C1 segment of cervical spinal cord (tissue), 14 donors: Measurements from ENCODE around the gene BCAS3.
A peak's percentile ranks its signal among the peaks of the same experiment; 100 is the strongest.
"Not testable (repeated sequence)": the region's sequence is repeated elsewhere in the genome, so short reads cannot be mapped to it uniquely, and the experiment has no call there.

Experiments
- DNase-seq, 14 donors: peaks; one replicate each; lab custom pipeline; 2025; lab: John Stamatoyannopoulos, UW

The BCAS3 gene

DNA sequence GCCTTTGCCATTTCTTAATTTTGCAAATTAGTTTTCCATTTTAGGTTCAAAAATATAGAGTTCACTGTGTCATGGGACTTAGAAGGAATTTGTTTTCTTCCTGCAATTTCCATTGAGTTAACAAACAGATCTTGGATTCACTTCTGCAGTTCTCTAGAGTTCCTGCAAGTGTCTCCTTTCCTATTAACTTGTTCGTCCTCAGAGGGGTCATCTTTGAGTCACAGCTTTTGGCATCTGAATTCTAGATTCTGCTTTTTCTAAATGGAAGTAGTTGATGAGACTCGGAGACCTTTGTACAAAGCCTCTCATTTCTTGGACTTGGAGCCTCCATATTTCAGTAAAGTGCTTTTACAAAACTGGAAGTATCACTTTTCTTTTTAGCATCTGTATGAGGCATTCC lies 323.3 kb downstream of the BCAS3 start:
- DNase-seq = no peak

DNA sequence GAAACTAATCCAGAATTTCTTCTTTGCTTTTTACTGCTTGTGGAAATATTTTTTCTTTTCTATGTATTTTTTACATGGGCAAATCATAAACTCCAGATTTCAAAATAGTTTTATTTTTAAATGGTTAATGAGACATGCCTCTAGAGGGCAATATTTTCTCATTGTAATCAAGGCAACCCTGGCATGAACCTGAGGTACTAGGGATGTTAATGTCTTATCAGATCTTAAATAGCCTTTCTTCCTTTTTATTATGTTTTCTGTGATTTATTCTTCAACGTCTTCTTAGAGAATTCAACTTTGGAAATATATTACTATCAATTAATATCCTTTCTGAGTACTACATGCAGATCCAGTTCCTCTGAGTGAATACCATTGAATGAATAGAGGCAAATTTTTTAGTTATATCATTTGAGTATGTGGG lies 324.7 kb downstream of the BCAS3 start:
- DNase-seq = no peak

DNA sequence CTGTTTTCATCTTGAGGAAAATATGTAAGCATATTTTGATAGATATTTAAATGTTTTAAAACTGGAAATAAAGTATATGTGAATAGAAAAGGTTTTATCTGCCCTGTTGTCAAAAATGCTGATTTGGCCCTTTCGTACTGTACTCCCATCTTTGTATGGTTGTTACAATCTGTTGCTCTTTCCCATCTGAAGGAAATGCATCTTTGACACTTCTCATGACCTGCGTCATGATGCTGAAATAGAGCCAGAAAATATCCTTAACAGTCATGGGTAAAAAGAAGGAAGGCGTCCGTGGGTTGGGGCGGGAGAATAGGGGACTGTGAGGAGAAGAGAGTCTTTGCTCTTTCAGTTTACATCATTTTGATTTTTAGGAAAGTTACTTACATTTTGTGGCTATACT lies 327.7 kb downstream of the BCAS3 start:
- no peak for DNase-seq

DNA sequence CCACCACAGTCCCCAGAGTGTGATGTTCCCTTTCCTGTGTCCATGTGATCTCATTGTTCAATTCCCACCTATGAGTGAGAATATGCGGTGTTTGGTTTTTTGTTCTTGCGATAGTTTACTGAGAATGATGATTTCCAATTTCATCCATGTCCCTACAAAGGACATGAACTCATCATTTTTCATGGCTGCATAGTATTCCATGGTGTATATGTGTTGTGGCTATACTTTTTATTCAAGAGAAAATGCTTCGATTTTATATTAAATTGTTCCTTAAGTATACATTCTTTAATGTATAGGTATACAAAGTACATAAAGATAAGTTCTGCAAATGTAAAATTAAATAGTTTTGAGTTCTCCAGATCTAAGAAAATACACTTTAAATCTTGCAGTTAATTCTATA lies 328.3 kb downstream of the BCAS3 start:
- not testable (repeated sequence) for DNase-seq

DNA sequence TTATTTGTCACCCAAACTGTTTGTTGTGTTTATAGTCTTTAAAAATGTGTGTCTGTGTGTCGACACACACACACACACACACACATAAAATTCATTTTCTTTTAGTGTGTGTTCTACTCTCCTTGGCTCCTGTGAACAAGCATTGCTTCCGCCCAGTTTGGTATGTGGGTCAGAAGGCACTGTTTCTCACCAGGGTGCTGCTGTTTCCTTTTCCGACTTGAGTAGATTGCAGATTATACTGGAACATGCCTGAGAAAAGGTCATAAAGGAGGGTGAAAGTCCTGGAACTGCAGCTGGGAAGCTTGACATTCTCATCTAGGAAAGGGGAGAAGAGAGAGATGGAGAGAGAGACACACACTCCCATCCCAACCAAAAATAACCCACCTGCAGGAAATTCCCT lies 330.3 kb downstream of the BCAS3 start:
- DNase-seq = peak in 1 of 14 donors; percentile 46

DNA sequence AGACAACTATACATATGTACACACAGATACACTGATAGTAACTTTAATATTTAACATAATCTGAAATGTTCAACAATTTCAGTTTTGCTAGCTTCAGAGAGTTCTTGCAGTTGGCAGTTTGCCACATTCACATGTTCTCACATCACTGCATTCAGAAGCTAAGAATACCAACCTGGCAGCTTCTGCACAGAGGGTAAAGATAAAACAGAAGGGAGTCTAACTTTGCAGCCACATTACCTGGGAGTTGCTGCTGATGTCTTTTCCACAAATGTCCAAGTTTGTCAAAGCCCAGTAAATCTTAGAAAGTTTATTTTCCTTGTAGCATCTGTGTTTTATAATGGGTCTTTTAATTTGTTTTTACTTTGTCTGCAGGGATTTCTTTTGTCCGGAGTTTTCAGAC lies 332.0 kb downstream of the BCAS3 start:
- DNase-seq = peak in 1 of 14 donors; percentile 6

DNA sequence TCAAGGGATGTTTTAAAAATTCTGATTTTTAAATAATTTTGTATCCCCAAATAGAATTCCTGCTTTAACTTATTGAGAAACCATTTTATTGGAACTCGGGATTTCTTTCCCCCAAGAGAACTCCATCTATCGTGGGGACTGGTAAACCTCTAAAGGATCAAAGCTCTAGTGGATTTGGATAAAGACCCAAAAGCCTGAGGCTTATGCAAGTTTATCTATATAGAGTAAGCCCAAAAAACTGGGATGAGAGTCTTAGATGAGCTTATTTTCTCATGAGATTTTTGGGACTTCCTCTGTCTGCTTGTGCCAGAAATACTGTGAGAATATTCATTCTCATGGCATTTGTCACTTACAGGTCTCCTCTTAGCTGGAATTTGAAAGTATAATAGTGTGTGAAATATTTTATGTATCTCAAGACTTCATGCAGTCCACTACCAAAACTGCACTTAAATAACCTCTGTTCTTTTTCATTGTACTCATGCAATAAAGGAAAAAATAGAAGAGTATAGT lies 333.1 kb downstream of the BCAS3 start:
- no peak for DNase-seq

DNA sequence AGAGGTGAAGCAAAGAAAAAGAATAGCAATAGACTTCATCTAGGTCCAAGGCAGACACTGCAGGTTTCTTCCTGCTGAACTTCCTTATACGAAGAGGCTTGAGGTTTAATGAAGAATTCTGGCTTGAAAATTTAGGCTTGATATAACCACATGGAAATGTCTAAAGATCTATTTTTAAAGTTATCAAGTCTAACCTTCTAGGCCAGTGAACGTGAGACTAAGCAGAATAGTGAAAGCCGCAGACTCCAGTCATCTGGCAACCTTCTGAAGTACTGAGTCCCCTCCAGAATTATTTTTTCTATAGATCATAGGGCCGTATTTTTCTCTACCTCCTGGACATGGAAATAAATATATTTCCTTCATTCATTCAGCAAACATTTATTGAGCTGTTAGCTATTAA lies 333.6 kb downstream of the BCAS3 start:
- DNase-seq = no peak

DNA sequence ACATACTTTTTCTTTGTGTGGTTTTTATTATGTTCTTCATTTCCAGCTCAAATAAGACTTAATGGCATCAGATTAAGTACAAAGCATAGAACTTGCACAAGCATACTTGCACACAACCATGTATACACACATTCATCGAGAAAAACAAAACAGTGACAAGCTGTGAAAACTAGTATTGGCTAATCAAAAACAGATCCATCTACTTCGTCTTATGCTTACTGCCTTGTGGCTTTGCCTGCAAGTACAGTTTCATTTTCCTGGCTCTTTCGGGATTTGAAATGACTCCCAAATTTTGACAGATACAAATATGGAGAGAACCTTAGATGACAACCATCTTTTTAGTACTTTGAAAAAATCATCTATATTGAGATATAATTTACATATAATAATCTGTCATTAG lies 338.3 kb downstream of the BCAS3 start:
- no peak for DNase-seq

DNA sequence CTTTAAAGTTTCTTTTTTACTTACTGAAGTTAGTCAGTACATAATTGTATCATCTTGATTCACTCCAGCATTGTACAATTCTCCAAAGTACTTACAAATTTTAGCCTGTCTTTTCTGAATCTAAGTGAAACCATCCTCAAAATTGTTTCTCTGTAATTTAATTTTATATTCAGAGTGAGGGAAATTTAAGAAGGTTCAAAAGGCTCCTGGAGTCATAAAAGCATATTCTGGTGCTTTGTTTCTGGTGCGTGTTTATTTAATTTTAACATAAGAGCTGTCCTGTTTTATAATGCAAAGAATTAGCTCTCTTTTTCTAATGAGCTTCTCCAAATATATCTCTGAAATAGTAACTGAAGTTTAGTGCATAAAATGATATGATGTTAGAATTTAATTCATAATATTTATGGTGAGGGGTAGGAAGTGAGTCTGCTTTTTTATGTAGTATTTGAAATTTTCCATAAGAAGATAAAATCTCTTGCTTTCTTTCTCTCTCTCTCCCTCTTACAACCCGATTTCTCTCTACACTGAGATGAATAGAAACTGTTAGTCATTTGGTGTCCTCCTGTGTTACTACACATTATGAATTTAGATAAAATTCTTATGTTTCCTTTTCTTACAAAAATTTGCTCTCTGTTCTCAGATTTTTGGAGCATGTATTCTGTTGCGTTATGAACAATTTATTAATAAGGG lies 339.8 kb downstream of the BCAS3 start:
- no peak for DNase-seq

DNA sequence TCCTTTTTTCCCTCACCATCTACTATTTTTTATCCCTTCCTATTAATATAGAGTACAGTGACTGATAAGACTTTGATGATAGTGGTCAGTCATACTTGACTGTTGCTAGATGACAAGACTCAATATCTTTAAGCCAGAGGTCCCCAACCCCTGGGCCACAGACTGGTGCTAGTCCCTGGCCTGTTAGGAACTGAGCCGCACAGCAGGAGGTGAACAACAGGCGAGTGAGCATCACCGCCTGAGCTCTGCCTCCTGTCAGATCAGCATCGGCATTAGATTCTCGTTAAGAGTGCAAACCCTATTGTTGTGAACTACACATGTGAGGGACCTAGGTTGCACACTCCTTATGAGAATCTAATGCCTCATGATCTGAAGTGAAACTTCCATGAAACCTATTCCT lies 341.3 kb downstream of the BCAS3 start:
- no peak for DNase-seq

DNA sequence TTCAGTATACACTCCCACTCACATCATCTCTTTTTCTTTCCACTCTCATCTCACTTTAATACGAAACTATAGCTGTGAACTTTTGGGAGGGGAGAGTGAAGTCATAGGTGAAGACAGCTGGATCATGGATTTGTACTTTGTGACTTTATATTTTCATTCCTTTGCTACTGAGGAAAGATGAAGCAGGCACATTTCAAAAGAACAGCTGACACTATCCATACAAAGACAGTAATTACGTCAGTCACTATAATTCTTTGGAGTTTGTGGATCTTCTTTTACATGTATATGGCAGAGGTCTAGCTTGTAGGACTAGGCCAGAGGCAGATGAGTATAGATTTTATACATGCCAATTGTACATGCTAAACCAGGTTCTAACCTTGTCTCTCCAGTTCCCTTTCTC lies 346.3 kb downstream of the BCAS3 start:
- DNase-seq = no peak

DNA sequence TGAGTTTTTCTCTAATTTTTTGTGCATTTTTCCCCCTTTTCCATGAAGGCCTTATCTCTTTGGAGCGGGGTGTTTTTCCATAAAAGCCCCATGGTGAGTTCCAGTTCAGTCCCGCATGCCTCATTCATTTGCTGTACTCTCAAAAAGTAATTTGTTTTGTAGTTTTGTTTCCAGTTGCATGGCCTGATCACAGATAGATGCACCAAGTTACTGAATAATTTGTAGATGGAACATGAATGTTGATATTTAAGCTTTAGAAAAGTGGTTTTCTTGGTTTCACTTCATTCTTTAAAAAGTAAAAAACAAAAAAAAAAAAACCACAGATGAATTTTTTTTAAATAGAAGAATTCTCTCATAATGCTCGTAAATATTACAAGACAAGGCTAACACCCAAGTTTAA lies 349.2 kb downstream of the BCAS3 start:
- no peak for DNase-seq

DNA sequence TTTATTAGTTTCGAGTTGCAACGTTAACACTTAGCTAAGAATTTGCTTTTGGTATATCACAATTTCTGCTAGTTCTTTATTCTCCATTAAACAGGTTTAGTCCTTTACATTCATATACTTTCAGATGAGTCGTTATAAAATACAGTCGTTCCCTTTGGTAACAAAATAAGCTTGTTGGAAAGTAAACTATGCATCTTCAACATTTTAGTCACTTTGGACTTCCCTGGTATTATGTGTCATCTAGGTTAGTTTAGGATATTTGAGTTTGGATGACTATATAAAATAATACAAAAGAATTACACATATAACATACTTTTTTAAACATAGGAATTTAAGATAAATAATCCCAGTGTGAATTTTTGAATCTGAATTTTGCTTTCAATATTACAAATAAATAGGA lies 351.5 kb downstream of the BCAS3 start:
- no peak for DNase-seq

DNA sequence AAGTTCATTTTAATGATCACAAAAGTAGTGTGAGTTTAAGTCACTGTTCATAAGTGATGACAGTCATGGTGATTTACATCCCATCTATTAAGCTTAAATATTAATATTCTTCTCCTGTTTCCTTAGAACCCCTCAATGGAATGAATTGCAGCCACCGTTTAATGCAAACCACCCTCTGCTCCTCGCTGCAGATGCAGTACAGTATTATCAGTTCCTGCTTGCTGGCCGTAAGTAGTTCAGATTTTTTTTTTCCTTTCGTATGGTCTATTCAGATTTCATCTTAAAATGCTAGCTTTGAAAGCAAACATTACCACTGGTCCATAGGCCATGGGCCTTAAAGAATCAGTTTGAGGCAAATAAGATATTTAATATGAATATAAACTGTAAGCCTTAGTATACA lies 363.0 kb downstream of the BCAS3 start:
- DNase-seq = no peak

DNA sequence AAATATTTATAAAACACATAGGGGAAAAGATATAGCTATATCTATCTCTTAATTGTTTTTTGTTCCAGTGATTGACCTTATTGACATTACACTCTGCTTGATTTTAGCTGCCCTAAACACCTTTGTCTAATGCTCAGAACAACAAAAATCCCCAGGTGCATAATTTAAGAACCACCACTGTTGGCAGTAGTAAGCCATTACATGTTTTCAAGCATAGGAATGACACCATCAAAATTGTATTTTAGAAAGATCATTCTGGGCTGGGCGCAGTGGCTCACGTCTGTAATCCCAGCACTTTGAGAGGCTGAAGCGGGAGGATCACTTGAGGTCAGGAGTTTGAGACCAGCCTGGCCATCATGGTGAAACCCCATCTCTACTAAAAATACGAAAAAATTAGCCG lies 364.7 kb downstream of the BCAS3 start:
- DNase-seq = not testable (repeated sequence)

DNA sequence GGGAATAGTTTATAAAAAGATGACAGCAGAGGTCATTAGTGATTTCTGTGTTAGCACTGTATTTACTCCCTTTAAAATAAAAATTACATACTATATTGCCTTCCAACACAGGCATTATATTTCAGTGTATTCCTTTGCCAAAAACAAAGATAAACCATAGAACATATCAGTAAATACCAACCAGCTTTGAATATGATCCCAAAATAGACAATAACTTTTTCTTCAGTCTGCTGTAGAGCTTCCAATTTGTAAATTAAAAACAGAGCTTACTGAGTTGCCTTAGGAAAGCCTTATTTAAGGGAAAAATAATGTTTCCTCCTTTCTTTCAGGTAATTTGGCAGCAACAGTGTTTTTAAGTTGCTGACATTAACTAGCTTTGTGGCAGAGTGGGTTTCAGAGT lies 369.9 kb downstream of the BCAS3 start:
- no peak for DNase-seq

DNA sequence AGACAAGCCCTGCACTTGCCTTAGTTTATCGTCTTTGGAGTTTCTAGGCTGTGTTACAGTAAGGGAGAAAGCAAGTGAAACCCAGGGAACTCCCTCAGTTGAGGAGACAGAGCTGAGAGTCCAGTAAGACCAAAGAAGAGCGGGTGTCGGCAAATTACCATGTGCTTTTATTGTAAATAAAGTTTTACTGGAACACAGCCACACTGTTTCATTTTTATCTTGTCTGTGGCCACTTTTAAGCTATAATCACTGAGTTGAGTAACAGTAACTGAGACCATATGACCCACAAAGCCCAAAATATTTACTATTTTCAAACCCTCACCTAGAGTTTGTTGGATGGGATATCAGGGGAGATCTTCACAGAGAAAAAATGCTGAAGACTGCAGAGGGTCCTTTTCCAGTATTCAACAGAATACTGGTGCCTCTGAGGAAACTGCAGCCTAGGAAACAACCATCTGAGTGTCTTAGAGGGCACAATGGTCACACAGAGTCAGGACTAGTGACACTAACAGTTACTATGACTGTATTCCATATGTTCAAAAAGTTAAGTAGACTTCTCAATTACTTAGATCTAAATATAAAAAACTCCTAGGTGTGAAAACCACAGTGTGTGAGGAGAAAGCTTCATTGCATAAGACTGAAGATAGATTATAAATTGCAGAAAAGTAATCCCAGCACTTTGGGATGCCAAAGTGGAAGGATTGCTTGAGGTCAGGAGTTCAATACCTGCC lies 370.9 kb downstream of the BCAS3 start:
- DNase-seq = no peak

DNA sequence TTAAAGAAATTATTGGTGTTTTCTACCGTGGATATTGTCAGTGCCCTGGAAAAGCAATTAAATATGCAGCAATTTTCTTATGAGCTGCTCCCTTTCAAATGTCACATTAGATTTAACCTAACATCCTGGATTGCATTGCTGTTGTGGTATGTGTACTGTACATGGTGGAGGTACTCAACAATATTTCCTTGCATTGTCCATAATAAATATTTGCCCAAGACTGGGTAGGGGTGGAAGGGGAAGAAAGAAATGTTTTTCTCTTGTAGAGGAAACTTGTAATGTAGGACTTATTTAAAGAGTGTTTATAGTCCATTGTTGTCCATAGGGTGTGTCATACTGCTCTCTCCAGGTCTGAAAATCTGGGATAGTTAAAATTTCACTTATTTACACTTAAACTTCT lies 375.8 kb downstream of the BCAS3 start:
- no peak for DNase-seq

DNA sequence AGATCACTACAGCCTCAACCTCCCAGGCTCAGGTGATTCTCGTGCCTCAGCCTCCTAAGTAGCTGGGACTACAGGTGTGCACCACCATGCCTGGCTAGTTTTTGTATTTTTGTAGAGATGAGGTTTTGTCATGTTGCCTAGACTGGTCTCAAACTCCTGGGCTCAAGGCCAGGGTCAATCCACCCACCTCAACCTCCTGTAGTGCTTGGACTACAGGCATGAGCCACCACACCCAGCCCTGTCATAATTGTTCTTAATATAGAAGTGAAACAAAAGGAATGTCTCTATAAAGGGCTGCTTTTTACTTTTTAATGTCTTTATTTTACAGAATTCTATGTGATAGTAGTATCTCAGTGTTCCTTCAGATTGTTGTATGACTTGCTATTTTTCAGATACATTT lies 376.8 kb downstream of the BCAS3 start:
- DNase-seq = no peak

DNA sequence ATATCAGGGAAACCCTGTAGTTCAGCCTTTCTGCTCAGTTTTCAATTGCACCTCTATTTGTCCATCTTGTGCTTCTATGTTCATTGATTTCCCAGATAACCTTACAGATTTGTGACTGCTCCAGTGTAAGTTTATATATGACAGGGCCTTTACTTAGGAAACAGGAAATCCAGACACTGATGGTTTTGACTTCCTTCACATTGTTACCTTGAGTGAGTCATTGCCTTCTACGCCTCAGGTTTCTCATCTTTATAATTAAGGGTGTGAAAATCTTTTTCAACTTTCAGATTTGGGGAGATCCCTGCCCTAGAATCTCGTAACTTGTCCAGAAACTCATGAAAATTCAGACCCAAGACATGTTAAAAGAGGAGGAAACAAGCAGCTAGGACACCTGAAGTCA lies 379.6 kb downstream of the BCAS3 start:
- no peak for DNase-seq

DNA sequence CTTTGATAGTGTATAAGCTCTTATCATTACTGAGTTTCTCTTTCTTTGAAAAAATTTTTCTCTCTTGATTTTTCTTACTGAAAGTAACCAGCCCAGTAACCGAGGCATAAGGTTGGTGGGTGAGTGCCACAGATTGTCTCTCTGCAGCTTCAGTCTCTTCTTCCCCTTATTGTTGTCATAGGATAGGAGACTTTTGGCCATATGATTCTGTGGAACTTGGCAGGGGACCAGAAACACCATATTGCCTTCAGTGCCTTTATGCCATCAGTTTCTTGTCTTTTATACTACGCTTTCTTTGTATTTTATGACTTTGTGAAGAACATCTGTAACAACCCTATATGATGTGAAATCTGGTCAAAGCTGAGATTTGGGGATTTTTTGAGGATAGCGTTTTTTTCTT lies 380.4 kb downstream of the BCAS3 start:
- DNase-seq = no peak

DNA sequence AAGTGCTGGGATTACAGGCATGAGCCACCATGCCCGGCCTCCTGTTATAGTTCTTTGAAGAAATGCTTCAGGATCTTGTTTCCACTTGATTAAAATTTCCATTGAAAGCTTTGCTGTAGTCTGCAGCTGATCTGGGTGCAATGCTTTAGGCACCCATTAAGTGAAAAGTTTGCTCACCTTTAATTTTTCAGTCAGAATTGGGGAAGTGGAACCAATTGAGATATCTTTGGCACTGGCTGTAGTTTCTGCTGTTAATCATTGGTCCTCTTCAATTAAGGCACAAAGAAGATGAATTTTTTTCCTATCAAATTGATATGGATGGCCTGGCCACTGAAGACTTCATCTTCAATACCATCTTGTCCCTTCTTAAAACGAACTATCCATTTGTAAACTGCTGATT lies 385.9 kb downstream of the BCAS3 start:
- DNase-seq = no peak
